GM23338 (cell line): ENCODE results near the gene KIAA1614. TPM values are rescaled to one million over a fixed set of nuclear protein-coding genes. Genes with fewer than 3 reads are reported as not detected.
A peak's percentile ranks its signal among the peaks of the same experiment; 100 is the strongest.

ENCODE experiments used
- ATAC-seq: fragments of 200-7000 bp; cut with Tn5 transposase; 3 replicates; pipeline ENCODE4 v1.9.1; 2020
- DNase-seq: peaks from one replicate; pipeline ENCODE4 v3.0.0-alpha.2; 2015; ENCODE audit warnings: low spot score
- H2AFZ ChIP-seq: fragments of 200-600 bp; sonication (generic); 2 replicates; pipeline ENCODE4 v1.8.0; 2016; ENCODE audit warnings: antibody characterized with exemption, mild to moderate bottlenecking, moderate library complexity
- H3F3A ChIP-seq: fragments of 200-600 bp; sonication (generic); replicated peaks from 2 replicates; pipeline ENCODE4 v1.8.0; 2017; ENCODE audit warnings: antibody characterized with exemption, mixed run types, low read depth
- H3K27ac ChIP-seq: fragments of 200-600 bp; sonication (generic); 2 replicates; pipeline ENCODE4 v1.6.1; 2016; ENCODE audit warnings: low read depth
- H3K27me3 ChIP-seq: fragments of 200-600 bp; sonication (generic); 2 replicates; pipeline ENCODE4 v1.8.0; 2016; ENCODE audit warnings: mild to moderate bottlenecking, mixed run types, moderate library complexity; ENCODE audit not compliant: insufficient read depth
- H3K36me3 ChIP-seq: fragments of 200-600 bp; sonication (generic); 2 replicates; pipeline ENCODE4 v1.8.0; 2016; ENCODE audit warnings: mild to moderate bottlenecking; ENCODE audit not compliant: insufficient read depth
- H3K4me1 ChIP-seq: fragments of 200-600 bp; sonication (generic); 2 replicates; pipeline ENCODE4 v1.8.0; 2016; ENCODE audit warnings: mild to moderate bottlenecking, moderate library complexity; ENCODE audit not compliant: insufficient read depth
- H3K4me2 ChIP-seq: fragments of 200-600 bp; sonication (generic); 2 replicates; pipeline ENCODE4 v1.7.1; 2017; ENCODE audit warnings: mixed run types
- H3K4me3 ChIP-seq: fragments of 200-600 bp; sonication (generic); 2 replicates; pipeline ENCODE4 v1.6.1; 2016; ENCODE audit warnings: mixed run types
- H3K79me2 ChIP-seq: fragments of 200-600 bp; sonication (generic); replicated peaks from 2 replicates; pipeline ENCODE4 v1.8.0; 2017; ENCODE audit warnings: mild to moderate bottlenecking; ENCODE audit not compliant: insufficient read depth
- H3K9me2 ChIP-seq: fragments of 200-600 bp; sonication (generic); 2 replicates; pipeline ENCODE4 v1.8.0; 2017; ENCODE audit not compliant: insufficient read depth
- H4K20me1 ChIP-seq: fragments of 200-600 bp; sonication (generic); replicated peaks from 2 replicates; pipeline ENCODE4 v1.8.0; 2017; ENCODE audit warnings: mild to moderate bottlenecking; ENCODE audit not compliant: insufficient read depth
- H3K27ac Mint-ChIP-seq: 2 replicates; pipeline ENCODE4 v1.8.0; 2020; ENCODE audit warnings: inconsistent platforms, mild to moderate bottlenecking, moderate library complexity, mixed read lengths
- H3K27me3 Mint-ChIP-seq: 3 replicates; pipeline ENCODE4 v1.8.0; 2022; ENCODE audit warnings: low read depth, mild to moderate bottlenecking, moderate library complexity, mixed read lengths, inconsistent platforms; ENCODE audit not compliant: insufficient read depth, poor library complexity
- H3K36me3 Mint-ChIP-seq: 3 replicates; pipeline ENCODE4 v1.8.0; 2021; ENCODE audit warnings: low read depth, mild to moderate bottlenecking, inconsistent platforms, moderate library complexity, mixed read lengths
- H3K4me1 Mint-ChIP-seq: 3 replicates; pipeline ENCODE4 v1.8.0; 2020; ENCODE audit warnings: mild to moderate bottlenecking, inconsistent platforms, mixed read lengths
- H3K4me3 Mint-ChIP-seq: 3 replicates; pipeline ENCODE4 v1.8.0; 2021; ENCODE audit warnings: moderate library complexity, mild to moderate bottlenecking, inconsistent platforms, mixed read lengths
- H3K9me3 Mint-ChIP-seq: 3 replicates; pipeline ENCODE4 v1.8.0; 2020; ENCODE audit warnings: moderate library complexity, mild to moderate bottlenecking, inconsistent platforms, mixed read lengths
- CTCF ChIP-seq, 2 experiments: fragments of 200-600 bp in 1 of 2; sonication (generic) in 1 of 2; conservative IDR thresholded peaks; 2 replicates each; pipeline versions ENCODE4 v1.5.1 to v1.6.1; 2016 to 2017; ENCODE audit warnings: antibody characterized with exemption in 2 of 2, low read depth in 2 of 2, mild to moderate bottlenecking in 2 of 2, moderate library complexity in 1 of 2
- ETS1 ChIP-seq: IDR thresholded peaks from 2 replicates; pipeline ENCODE4 v1.6.1; 2016; ENCODE audit warnings: antibody characterized with exemption
- EZH2 ChIP-seq: fragments of 200-600 bp; sonication (generic); IDR thresholded peaks from one replicate; pipeline ENCODE4 v1.8.0; 2017; ENCODE audit warnings: antibody characterized with exemption, mild to moderate bottlenecking, low read depth; ENCODE audit not compliant: unreplicated experiment
- STAT1 ChIP-seq: IDR thresholded peaks from one replicate; pipeline ENCODE4 v1.6.1; 2016; ENCODE audit warnings: antibody characterized with exemption; ENCODE audit not compliant: unreplicated experiment
- polyA plus RNA-seq: library from polyadenylated mRNA; unstranded; fragments of >200 nt; fragmentation: Nextera tagmentation; extraction: Ambion mirVana; gene quantifications from 2 replicates; pipeline ENCODE4 v1.2.1, GENCODE V29; 2016
- total RNA-seq: library from RNA; depleted of rRNA; stranded (reverse); fragments of >200 nt; shearing (Covaris generic); gene quantifications from 2 replicates; pipeline ENCODE4 v1.2.3, GENCODE V29; 2014

Gene KIAA1614
- total and polyA plus RNA-seq, 2 experiments from 2014 or later, result 1.1 to 1.8 TPM

DNA sequence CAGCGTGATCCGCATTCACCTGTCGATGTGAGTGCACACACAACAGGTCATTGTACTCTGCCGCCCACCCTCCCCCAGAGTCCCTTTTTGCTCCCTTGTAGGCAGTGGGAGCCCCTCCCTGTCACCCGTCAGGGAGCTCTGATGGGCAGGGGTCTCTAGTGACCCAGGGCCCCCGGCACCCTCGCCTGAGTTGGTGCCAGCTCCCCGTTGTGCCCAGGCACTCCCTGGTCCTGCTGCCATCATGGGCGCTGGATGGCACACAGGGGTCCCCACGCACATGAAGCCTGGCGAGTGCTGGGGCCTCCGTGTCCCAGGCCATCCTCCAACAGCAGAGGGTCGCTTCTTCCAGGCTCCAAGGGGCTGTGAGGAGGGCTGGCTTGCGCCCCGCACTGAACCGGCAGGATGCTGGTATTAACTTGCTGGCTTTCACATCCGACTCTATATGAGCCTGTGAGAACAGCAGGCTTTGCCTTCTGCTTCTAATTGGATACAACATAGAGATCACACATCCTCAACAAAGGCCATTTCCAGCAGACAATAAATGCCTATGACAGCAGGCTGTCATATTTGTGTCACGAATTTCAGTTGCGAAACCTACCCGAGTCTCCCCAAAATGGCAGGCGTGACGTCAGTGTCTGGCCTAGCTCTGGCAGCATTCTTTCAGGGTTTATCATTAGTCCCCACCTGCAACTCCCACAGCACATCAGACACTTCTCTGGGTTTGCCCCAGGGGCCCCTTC is 35.4 kb downstream of the KIAA1614 start:
- DNase-seq (no peak), ATAC-seq (no peak)
- Mint-ChIP-seq H3K36me3 (peaks cover 6% of the 10 kb centered on the region; the same call in 2 of the 3 replicates), H3K27ac (no peak overlapping the region), H3K9me3 (no peaks in the 10 kb centered on the region), H3K4me3 (no peak overlapping the region), H3K4me1 (peaks cover 17% of the 10 kb centered on the region), H3K27me3 (peaks cover 10% of the 10 kb centered on the region)
- no peaks in the 10 kb centered on the region for H3K27me3 ChIP-seq
- H3F3A ChIP-seq, result no peaks in the 10 kb centered on the region
- H4K20me1 ChIP-seq, result no peaks in the 10 kb centered on the region
- H3K27ac ChIP-seq, result 0 out of 2 replicates have a peak overlapping the region, but pooled peaks have one; percentile 48
- TF ChIP-seq STAT1 (no peak), ETS1 (no peak), CTCF (conservative IDR thresholded peaks at IDR 0.05; ENCODE audit: low read depth in 2 of 2) (no peak), EZH2 (no peak)
- H3K4me2 ChIP-seq, result no peak overlapping the region
- no peak overlapping the region for H2AFZ ChIP-seq
- no peaks in the 10 kb centered on the region for H3K79me2 ChIP-seq
- H3K36me3 ChIP-seq, result no peaks in the 10 kb centered on the region
- no peaks in the 10 kb centered on the region; the same call in none of the 2 replicates for H3K4me1 ChIP-seq
- no peak overlapping the region for H3K4me3 ChIP-seq
- no peaks in the 10 kb centered on the region for H3K9me2 ChIP-seq

DNA sequence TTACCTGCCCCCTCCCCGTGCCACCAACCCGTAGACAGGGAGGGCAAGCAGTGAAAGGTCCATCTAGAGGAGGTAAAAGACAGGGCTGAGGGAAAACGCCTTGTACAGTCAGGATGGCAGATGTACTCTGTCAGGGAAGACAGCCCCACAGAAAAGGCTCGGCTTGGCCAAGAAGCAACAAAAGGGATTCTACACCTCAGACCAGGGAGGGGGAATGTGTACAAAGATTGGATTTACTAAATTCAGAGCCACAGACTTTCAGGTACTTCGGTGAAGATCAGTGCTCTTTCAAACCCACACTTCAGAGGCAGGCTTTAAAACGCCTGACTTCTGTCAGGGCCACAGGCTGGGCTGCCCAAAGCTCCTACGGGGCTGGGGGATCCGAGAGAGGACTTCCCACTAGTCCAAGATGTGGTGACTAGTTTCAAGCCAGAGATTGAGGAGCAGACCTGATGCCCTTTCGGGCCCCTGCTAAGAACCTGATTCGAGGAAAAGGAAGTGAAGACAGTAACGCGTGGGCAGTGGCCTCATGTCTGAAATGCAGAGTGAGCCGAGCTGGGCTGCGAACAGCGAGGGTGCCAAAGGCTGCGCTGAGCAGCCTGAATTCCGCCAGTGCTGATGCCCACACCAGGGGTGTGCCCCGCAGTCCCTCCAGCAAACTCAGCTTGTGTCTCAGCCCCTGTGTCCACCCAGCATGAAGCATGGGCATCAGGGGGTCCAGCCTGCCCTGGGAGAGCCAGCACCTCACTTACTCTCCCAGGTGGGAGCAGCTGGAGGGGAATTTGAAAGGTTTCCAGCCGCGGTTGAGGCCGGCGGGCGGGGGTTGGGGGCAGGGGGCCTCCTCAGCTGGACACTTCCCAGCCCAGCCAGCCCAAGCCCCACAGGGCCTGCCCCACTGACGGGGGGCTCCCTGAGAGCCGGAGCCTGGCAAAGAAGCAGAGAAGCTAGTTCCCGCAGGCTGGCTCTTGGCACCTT is 36.2 kb downstream of the KIAA1614 start:
- no peak overlapping the region for H3K4me2 ChIP-seq
- no peak for ATAC-seq
- H3K27me3 ChIP-seq, result no peaks in the 10 kb centered on the region
- H3K9me2 ChIP-seq, result no peaks in the 10 kb centered on the region
- H3K9me3 Mint-ChIP-seq, result no peaks in the 10 kb centered on the region
- no peak overlapping the region for H3K4me3 Mint-ChIP-seq
- no peaks in the 10 kb centered on the region for H3K79me2 ChIP-seq
- DNase-seq, result no peak
- no peaks in the 10 kb centered on the region for H3K36me3 ChIP-seq
- H3K27me3 Mint-ChIP-seq, result peaks cover 10% of the 10 kb centered on the region
- peak overlapping the region; percentile 48; the same call in 1 of the 2 replicates for H3K27ac ChIP-seq
- H3K4me3 ChIP-seq, result no peak overlapping the region
- H3K36me3 Mint-ChIP-seq, result peaks cover 6% of the 10 kb centered on the region; the same call in 2 of the 3 replicates
- H3K4me1 Mint-ChIP-seq, result peaks cover 19% of the 10 kb centered on the region
- TF ChIP-seq EZH2, result no peak
- no peak overlapping the region for H3K27ac Mint-ChIP-seq
- H3F3A ChIP-seq, result no peaks in the 10 kb centered on the region
- no peak overlapping the region for H2AFZ ChIP-seq
- H3K4me1 ChIP-seq, result no peaks in the 10 kb centered on the region; the same call in none of the 2 replicates
- no peaks in the 10 kb centered on the region for H4K20me1 ChIP-seq
